ENCODE results near the gene HES2. TPM values are rescaled to one million over a fixed set of nuclear protein-coding genes. Genes with fewer than 3 reads are reported as not detected.

Gene HES2
- polyA plus RNA-seq, 6 donors from 2014 or later = not detected

GRCh38 chr1:6426972-6427350 lies 7.2 kb upstream of the HES2 start:
- DNase-seq = no peak
- H3K36me3 Mint-ChIP-seq = no peaks in the 10 kb centered on the region
- H3K9me3 Mint-ChIP-seq = no peaks in the 10 kb centered on the region
- H3K27ac Mint-ChIP-seq = peak overlapping the region in 1 of 6 donors; percentile 67
- ATAC-seq (ENCODE audit: low read depth in 2 of 2) = no peak
- peaks cover 6 to 19% (median 11%) of the 10 kb centered on the region in 3 donors for H3K4me1 Mint-ChIP-seq
- peak overlapping the region in 1 of 8 donors; percentile 52 for H3K4me3 Mint-ChIP-seq
- peaks cover 19 to 82% (median 69%) of the 10 kb centered on the region in 3 donors for H3K27me3 Mint-ChIP-seq

DNA sequence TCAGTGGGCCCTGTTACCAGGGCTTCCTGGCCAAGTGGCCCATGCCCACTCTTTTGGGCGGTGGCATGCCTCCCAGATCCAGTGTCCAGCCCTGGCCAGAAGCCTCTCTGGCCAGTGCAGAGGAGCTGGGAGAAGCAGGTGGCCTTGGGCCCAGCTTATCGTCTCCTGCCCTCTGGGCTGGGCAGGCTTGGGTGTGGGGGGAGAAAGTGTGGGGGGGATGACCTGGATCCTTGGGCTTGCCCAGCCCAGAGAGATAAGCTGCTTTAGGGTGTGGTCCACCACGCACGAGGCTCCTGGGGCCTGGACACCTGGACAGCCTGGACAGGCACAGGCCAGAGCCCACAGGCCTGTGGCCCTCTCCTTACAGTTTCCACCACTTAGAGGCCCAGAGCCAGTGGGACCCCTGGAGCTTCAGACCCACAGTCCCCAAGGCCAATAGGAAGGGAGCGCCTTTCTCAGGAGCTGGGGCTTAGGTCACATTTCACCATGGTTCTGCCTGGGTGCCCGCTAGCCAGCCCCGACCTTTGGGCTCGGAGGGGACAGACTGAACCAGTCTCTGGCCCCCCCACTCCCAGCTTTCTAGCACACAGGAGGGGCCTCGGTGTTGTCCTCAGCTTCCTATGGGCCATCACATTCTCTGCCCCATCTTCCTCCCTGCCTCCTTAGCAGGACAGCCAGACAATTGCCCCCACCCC lies 6.7 kb upstream of the HES2 start:
- Mint-ChIP-seq H3K9me3 (peaks cover 0 to 4% (median 0%) of the 10 kb centered on the region in 7 donors), H3K27me3 (peaks cover 25 to 84% (median 74%) of the 10 kb centered on the region in 3 donors), H3K4me1 (peaks cover 6 to 19% (median 11%) of the 10 kb centered on the region in 3 donors), H3K4me3 (peak overlapping the region in 1 of 8 donors; percentile 37), H3K27ac (peak overlapping the region in 1 of 6 donors; percentile 67), H3K36me3 (no peaks in the 10 kb centered on the region)
- no peak for DNase-seq
- ATAC-seq (ENCODE audit: low read depth in 2 of 2) = no peak

- Mint-ChIP-seq H3K27ac (no peak overlapping the region), H3K36me3 (no peaks in the 10 kb centered on the region), H3K4me3 (peak overlapping the region in 3 of 8 donors; percentile 27 to 69 (median 51)), H3K27me3 (peaks cover 29 to 88% (median 81%) of the 10 kb centered on the region in 3 donors), H3K9me3 (peaks cover 0 to 4% (median 0%) of the 10 kb centered on the region in 7 donors), H3K4me1 (peaks cover 6 to 24% (median 13%) of the 10 kb centered on the region in 3 donors)
- ATAC-seq (ENCODE audit: low read depth in 2 of 2) (no peak), DNase-seq (no peak)
Observed at GRCh38 chr1:6425658-6426057, 5.9 kb upstream of the HES2 start.

DNA sequence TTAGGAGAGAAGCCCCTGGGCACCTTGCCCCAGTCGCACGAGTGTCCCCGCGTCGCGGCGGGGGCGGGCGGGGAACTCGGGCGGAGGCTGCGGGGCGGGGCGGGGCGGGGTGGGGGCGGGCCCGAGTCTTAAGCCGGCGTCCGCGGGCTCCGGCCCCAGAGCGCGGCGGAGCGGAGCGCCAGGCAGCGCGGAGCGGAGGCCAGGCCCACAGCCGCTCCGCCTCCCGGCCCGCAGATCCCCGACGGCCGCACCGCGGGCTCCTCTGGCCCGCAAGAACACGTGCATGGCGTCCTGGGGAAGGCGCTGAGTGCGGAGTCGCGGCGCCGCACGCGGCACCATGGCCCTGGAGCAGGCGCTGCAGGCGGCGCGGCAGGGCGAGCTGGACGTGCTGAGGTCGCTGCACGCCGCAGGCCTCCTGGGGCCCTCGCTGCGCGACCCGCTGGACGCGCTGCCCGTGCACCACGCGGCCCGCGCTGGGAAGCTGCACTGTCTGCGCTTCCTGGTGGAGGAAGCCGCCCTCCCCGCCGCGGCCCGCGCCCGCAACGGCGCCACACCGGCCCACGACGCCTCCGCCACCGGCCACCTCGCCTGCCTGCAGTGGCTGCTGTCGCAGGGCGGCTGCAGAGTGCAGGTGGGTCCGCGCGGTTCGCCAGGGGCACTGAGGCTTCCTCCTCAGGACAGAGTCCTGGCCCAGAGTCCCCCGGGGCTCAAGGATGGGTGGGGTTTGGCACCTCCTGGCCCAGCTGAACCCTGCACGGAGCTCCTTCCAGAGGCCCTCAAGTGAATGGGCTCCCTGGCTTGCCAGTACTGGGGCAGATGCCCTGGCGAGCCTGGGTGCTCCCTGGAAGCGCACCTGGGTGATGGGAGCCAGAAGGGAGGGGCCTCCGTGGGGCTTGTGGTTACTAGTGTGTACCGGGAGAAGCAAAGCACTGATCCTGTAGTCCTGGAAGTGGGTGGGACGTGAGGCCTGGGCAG lies 5.2 kb upstream of the HES2 start, which contains the start of gene ESPN:
TSS of gene ESPN (plus strand) at position 158 of the 975 bp plus-strand sequence. CDS start at position 338, 180 bp downstream.
- ATAC-seq (ENCODE audit: low read depth in 2 of 2) (peak; percentile 28 to 47), DNase-seq (no peak)
- peaks cover 0 to 4% (median 0%) of the 10 kb centered on the region in 7 donors for H3K9me3 Mint-ChIP-seq
- peak within 1 kb of the TSS in 1 of 6 donors; percentile 27 for H3K27ac Mint-ChIP-seq
- H3K27me3 Mint-ChIP-seq = peaks cover 29 to 84% (median 80%) of the 10 kb centered on the region in 3 donors
- peaks cover 10 to 30% (median 17%) of the 10 kb centered on the region in 3 donors for H3K4me1 Mint-ChIP-seq
- H3K4me3 Mint-ChIP-seq = peak within 1 kb of the TSS; percentile 43 to 84 (median 71)
- H3K36me3 Mint-ChIP-seq = no peaks in the 10 kb centered on the region

GRCh38 chr1:6424000-6424565 lies 4.4 kb upstream of the HES2 start:
- Mint-ChIP-seq H3K27me3 (peaks cover 29 to 80% (median 74%) of the 10 kb centered on the region in 3 donors), H3K36me3 (no peaks in the 10 kb centered on the region), H3K9me3 (peaks cover 0 to 4% (median 0%) of the 10 kb centered on the region in 7 donors), H3K4me1 (peaks cover 10 to 31% (median 17%) of the 10 kb centered on the region in 3 donors), H3K27ac (peak overlapping the region in 1 of 6 donors; percentile 27), H3K4me3 (peak overlapping the region; percentile 43 to 84 (median 71))
- DNase-seq = no peak
- ATAC-seq (ENCODE audit: low read depth in 2 of 2) = peak in 1 of 2 donors; percentile 13

DNA sequence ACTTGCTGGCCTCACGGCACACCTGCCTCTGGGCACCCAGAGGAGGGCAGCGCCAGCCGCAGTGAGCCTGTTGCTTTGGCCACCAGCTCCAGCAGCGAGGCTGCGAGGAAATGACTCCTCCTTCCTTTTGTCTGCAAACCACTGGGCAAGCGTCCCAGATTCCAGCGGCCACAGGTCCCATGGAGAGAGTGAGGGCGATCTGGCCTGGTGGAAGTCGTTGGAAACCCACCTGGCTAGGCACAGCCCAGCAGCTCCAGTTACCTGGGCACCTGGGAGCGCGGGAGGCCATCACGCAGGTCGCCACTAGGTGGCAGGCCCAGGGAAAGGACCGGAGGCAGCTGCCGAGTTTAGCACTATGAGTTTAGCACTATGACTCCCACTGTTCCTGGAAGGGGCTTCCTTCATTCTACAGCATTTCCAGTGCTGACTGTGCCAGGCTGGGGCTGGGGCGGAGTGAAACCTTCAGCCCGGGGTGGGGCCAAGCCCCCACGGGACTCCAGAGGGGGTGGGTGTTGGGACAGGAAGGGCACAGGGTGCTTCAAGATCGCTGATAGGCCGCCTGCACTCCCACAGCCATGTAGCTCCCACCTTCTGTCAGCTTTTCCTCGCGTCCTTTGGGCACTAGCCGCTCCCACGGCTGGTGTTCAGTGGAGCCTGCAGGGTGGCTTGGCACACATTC lies 3.7 kb upstream of the HES2 start:
- ATAC-seq (ENCODE audit: low read depth in 2 of 2) = peak; percentile 71 to 73
- peak; percentile 51 for DNase-seq
- H3K27me3 Mint-ChIP-seq = peaks cover 29 to 78% (median 68%) of the 10 kb centered on the region in 3 donors
- peak overlapping the region; percentile 41 to 84 (median 71) for H3K4me3 Mint-ChIP-seq
- no peak overlapping the region for H3K27ac Mint-ChIP-seq
- no peaks in the 10 kb centered on the region for H3K36me3 Mint-ChIP-seq
- peaks cover 10 to 31% (median 17%) of the 10 kb centered on the region in 3 donors for H3K4me1 Mint-ChIP-seq
- peaks cover 0 to 4% (median 0%) of the 10 kb centered on the region in 7 donors for H3K9me3 Mint-ChIP-seq

- H3K27me3 Mint-ChIP-seq = peaks cover 36 to 77% (median 69%) of the 10 kb centered on the region in 3 donors
Observed at GRCh38 chr1:6421266-6421665, 1.5 kb upstream of the HES2 start.

GRCh38 chr1:6420454-6421042 lies 829 bp upstream of the HES2 start:
- no peaks in the 10 kb centered on the region for H3K36me3 Mint-ChIP-seq
- ATAC-seq (ENCODE audit: low read depth in 2 of 2) (no peak), DNase-seq (no peak)
- H3K27me3 Mint-ChIP-seq = peaks cover 41 to 77% (median 71%) of the 10 kb centered on the region in 3 donors
- peaks cover 10 to 31% (median 17%) of the 10 kb centered on the region in 3 donors for H3K4me1 Mint-ChIP-seq
- peaks cover 0 to 4% (median 0%) of the 10 kb centered on the region in 7 donors for H3K9me3 Mint-ChIP-seq
- H3K27ac Mint-ChIP-seq = no peak overlapping the region
- H3K4me3 Mint-ChIP-seq = peak overlapping the region in 3 of 8 donors; percentile 41 to 58 (median 56)

More at GRCh38 chr1:6421266-6421665, 1.5 kb upstream of the HES2 start:
- Mint-ChIP-seq H3K4me3 (no peak overlapping the region), H3K27ac (no peak overlapping the region), H3K9me3 (peaks cover 0 to 4% (median 0%) of the 10 kb centered on the region in 7 donors), H3K4me1 (peaks cover 10 to 31% (median 17%) of the 10 kb centered on the region in 3 donors), H3K36me3 (no peaks in the 10 kb centered on the region)
- DNase-seq (no peak), ATAC-seq (ENCODE audit: low read depth in 2 of 2) (no peak)

DNA sequence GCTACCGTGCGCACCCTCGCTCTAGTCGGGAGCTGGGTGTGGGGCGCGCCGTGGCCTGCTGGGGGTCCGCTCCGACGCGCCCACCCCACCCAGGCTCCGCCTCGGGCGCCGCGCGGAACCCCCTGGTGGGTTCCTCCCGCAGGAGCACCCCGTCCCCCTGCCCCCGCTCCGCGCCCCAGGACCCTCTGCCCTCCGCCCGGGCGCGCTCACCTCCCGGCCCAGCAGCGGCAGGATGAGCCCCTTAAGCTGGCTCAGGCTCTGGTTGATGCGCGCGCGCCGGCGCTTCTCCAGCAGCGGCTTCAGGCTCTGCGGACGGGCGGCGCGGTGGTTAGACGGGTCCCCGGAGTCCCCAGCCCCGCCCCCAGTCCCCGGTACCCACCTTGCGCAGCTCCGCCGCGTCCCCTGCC lies 319 bp downstream of the HES2 start:
- DNase-seq (no peak), ATAC-seq (ENCODE audit: low read depth in 2 of 2) (no peak)
- Mint-ChIP-seq H3K4me1 (peaks cover 12 to 32% (median 19%) of the 10 kb centered on the region in 3 donors), H3K36me3 (no peaks in the 10 kb centered on the region), H3K27ac (no peak overlapping the region), H3K9me3 (peaks cover 0 to 4% (median 0%) of the 10 kb centered on the region in 7 donors), H3K4me3 (peak overlapping the region in 1 of 8 donors; percentile 58), H3K27me3 (peaks cover 52 to 79% (median 75%) of the 10 kb centered on the region in 3 donors)

DNA sequence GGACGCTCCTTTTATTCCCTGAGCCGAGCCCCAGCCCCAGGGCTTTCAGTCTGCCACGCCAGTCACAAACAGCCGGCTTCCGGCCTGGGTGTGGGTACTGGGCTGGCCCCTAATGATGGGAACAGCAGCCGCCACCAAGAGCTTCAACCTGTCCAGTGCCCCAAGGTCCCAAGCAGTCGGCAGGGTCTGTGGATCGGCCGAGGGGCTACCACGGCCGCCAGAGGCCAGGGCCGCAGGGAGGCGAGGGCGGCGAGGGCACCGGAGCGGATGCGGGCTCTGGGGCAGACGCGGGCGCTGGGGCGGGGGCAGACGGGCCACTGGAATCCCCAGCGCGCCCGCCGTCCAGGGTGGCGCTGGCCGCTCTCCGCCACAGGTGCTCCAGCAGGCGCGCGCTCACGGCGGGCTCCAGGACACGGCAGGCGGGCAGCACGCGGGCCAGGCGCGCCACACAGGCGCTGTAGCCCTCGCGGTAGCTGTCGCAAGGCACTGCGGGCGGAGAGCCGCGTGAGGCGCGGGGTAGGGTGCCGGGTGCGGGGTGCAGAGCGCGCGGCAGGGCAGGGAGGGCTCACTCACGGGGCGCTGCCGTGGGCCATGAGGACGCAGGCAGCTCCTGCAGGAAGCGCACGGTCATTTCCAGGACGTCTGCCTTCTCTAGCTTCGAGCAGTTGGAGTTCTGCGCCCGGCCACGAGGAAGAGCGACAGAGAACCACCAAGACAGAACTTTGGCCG lies 887 bp downstream of the HES2 start:
- ATAC-seq (ENCODE audit: low read depth in 2 of 2) (no peak), DNase-seq (no peak)
- peak overlapping the region in 2 of 8 donors; percentile 51 to 58 for H3K4me3 Mint-ChIP-seq
- no peak overlapping the region for H3K27ac Mint-ChIP-seq
- H3K4me1 Mint-ChIP-seq = peaks cover 7 to 29% (median 16%) of the 10 kb centered on the region in 3 donors
- H3K36me3 Mint-ChIP-seq = no peaks in the 10 kb centered on the region
- H3K9me3 Mint-ChIP-seq = peaks cover 0 to 4% (median 0%) of the 10 kb centered on the region in 7 donors
- peaks cover 54 to 79% (median 73%) of the 10 kb centered on the region in 3 donors for H3K27me3 Mint-ChIP-seq

DNA sequence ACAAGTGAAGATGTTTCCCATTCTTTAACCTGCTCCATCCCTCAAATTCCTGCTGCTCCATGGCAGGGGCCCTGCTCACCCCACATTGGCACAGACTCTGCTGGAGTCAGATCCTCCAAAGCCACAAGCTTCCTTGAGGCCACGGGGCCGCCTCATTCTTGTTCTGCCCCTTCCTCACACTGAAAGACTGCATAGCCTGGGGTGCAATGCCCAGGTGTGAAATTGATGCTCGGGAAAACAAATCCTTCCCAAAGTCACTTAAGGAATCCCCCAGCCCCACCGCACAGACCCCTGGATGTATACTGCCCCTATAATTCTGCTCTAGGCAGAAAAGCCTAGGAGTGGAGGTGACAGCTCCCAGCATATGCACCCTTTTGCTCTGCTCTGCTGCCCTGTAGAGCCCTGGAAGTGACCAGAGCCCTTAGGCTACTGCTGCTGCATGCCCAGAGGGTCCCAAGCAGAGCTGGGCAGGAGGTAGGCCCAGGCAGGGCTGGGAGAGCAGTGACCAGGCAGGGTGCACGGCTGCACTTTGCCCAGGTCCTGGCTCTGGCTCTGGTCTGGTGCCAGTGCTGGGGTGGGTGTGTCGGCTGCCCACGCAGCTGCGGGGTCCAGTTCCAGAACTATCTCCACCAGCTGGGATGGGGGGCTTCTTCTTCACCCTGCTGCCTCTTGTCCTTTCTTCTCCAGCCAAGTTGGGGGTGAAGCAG lies 1.6 kb downstream of the HES2 start:
- Mint-ChIP-seq H3K36me3 (no peaks in the 10 kb centered on the region), H3K27me3 (peaks cover 51 to 79% (median 72%) of the 10 kb centered on the region in 3 donors), H3K4me1 (peaks cover 7 to 22% (median 13%) of the 10 kb centered on the region in 3 donors), H3K4me3 (no peak overlapping the region), H3K9me3 (peaks cover 0 to 4% (median 0%) of the 10 kb centered on the region in 7 donors), H3K27ac (no peak overlapping the region)
- no peak for ATAC-seq (ENCODE audit: low read depth in 2 of 2)
- no peak for DNase-seq
